Endothelial cell of umbilical vein (primary cell): Measurements from ENCODE around the gene GPR27. TPM values are rescaled to one million over a fixed set of nuclear protein-coding genes. Genes with fewer than 3 reads are reported as not detected.

ENCODE experiments used
- BruUV-seq: library from RNA; stranded (reverse); fragments of 400-500 nt; replicated peaks from 2 replicates; lab custom pipeline; 2021; lab: Mats Ljungman, UMichigan
- CTCF ChIA-PET: fragments of 300-600, 350-600 bp; sonication (Branson Sonifier 250); formaldehyde crosslinking; loops from one replicate; lab custom pipeline; 2021; ENCODE audit warnings: antibody characterized with exemption, inconsistent platforms; lab: Charles Lee
- POLR2A ChIA-PET: fragments of 300-600, 350-600 bp; sonication (Branson Sonifier 250); formaldehyde crosslinking; loops from one replicate; lab custom pipeline; 2021; ENCODE audit warnings: antibody characterized with exemption, inconsistent platforms; lab: Charles Lee
- DNase-seq: peaks from one replicate; pipeline ENCODE4 v3.0.0-alpha.2; 2011; ENCODE audit warnings: low read depth, low spot score
- FAIRE-seq: peaks from 2 replicates; lab custom pipeline; 2011; peaks lifted over from hg19 to GRCh38; lab: Jason Lieb, UNC
- H2AFZ ChIP-seq: 2 replicates; pipeline ENCODE4 v1.6.0; 2012; ENCODE audit warnings: low read depth, low read length, control low read depth, inconsistent platforms
- H3K27ac ChIP-seq: 2 replicates; pipeline ENCODE4 v1.5.1; 2011; ENCODE audit warnings: low read depth, mild to moderate bottlenecking, control low read depth, low read length, moderate library complexity; ENCODE audit not compliant: insufficient read depth
- H3K27me3 ChIP-seq, 2 experiments: 2 replicates each; pipeline versions ENCODE4 v1.6.0 to v1.6.1; 2011; ENCODE audit warnings: low read length in 2 of 2, mixed read lengths in 1 of 2; ENCODE audit not compliant: control insufficient read depth in 2 of 2, insufficient read depth in 2 of 2
- H3K36me3 ChIP-seq, 2 experiments: 2 replicates in 1 of 2; 3 replicates in 1 of 2; pipeline ENCODE4 v1.5.1; 2011; ENCODE audit warnings: low read length in 2 of 2, mild to moderate bottlenecking in 1 of 2, moderate library complexity in 1 of 2; ENCODE audit not compliant: control insufficient read depth in 2 of 2, insufficient read depth in 2 of 2; ENCODE audit errors: extremely low read depth in 1 of 2
- H3K4me1 ChIP-seq: 3 replicates; pipeline ENCODE4 v1.5.1; 2011; ENCODE audit warnings: mild to moderate bottlenecking, low read length; ENCODE audit not compliant: control insufficient read depth, insufficient read depth; ENCODE audit errors: extremely low read depth
- H3K4me2 ChIP-seq: 2 replicates; pipeline ENCODE4 v1.6.1; 2011; ENCODE audit warnings: low read length, control low read depth, mixed read lengths; ENCODE audit not compliant: insufficient read depth
- H3K4me3 ChIP-seq, 3 experiments: fragments of 200-600 bp in 1 of 3; sonication (generic), shearing (Covaris generic) in 1 of 3; replicated peaks in 1 of 3; 2 replicates each; pipeline ENCODE4 v1.5.1; 2011 to 2016; ENCODE audit warnings: control low read depth in 3 of 3, low read length in 3 of 3, mild to moderate bottlenecking in 2 of 3, inconsistent platforms in 1 of 3, low read depth in 1 of 3, moderate library complexity in 1 of 3; ENCODE audit not compliant: insufficient read depth in 1 of 3
- H3K79me2 ChIP-seq: 2 replicates; pipeline ENCODE4 v1.6.0; 2012; ENCODE audit warnings: low read length, inconsistent platforms; ENCODE audit not compliant: control insufficient read depth, insufficient read depth
- H3K9ac ChIP-seq: replicated peaks from 2 replicates; pipeline ENCODE3; 2011; ENCODE audit warnings: low read length, control low read depth; ENCODE audit not compliant: insufficient read depth; ENCODE audit errors: extremely low read depth
- H3K9me1 ChIP-seq: replicated peaks from 3 replicates; pipeline ENCODE4 v1.6.0; 2011; ENCODE audit warnings: mild to moderate bottlenecking, low read length; ENCODE audit not compliant: control insufficient read depth, insufficient read depth; ENCODE audit errors: extremely low read depth
- H3K9me3 ChIP-seq: replicated peaks from 2 replicates; pipeline ENCODE4 v1.5.1; 2012; ENCODE audit warnings: low read length, inconsistent platforms; ENCODE audit not compliant: control insufficient read depth, insufficient read depth
- H4K20me1 ChIP-seq: replicated peaks from 2 replicates; pipeline ENCODE3; 2011; ENCODE audit warnings: mild to moderate bottlenecking, low read length; ENCODE audit not compliant: control insufficient read depth, insufficient read depth; ENCODE audit errors: extremely low read depth
- EZH2 ChIP-seq: IDR thresholded peaks from 2 replicates; pipeline ENCODE4 v1.6.1; 2012; ENCODE audit warnings: borderline replicate concordance, low read depth, mild to moderate bottlenecking, moderate library complexity, low read length, inconsistent platforms; ENCODE audit not compliant: severe bottlenecking
- FOS ChIP-seq: IDR thresholded peaks from 2 replicates; pipeline ENCODE4 v1.6.1; 2011; ENCODE audit warnings: mild to moderate bottlenecking, low read length, moderate library complexity, borderline replicate concordance; ENCODE audit not compliant: insufficient read depth
- GATA2 ChIP-seq: IDR thresholded peaks from 2 replicates; pipeline ENCODE4 v1.7.0; 2011; ENCODE audit warnings: low read depth, mild to moderate bottlenecking, moderate library complexity, mixed read lengths, low read length; ENCODE audit not compliant: insufficient read length, insufficient read depth
- JUN ChIP-seq: IDR thresholded peaks from 2 replicates; pipeline ENCODE4 v1.6.1; 2011; ENCODE audit warnings: borderline replicate concordance, low read depth; ENCODE audit not compliant: insufficient read length, insufficient read depth
- MYC ChIP-seq: IDR thresholded peaks from one replicate; pipeline ENCODE4 v1.6.1; 2011; ENCODE audit warnings: mild to moderate bottlenecking, low read depth, low read length
- POLR2A ChIP-seq: IDR thresholded peaks from 2 replicates; pipeline ENCODE4 v1.6.1; 2012; ENCODE audit warnings: low read depth, mild to moderate bottlenecking, control low read depth, low read length
- POLR2AphosphoS5 ChIP-seq: IDR thresholded peaks from 2 replicates; pipeline ENCODE4 v1.6.1; 2012; ENCODE audit warnings: low read depth, mild to moderate bottlenecking, control low read depth, low read length, moderate library complexity; ENCODE audit not compliant: insufficient read depth
- dilution Hi-C: fragments of 300-500 bp; cut with MboI; formaldehyde crosslinking; loops from one replicate; pipeline ENCODE4 v1.15.0; 2019; ENCODE audit warnings: low sequenced_read_pairs; ENCODE audit not compliant: extremely low pct_ligation_motif_present
- intact Hi-C: fragments of 100-400 bp; cut with micrococcal nuclease; formaldehyde crosslinking; loops from one replicate; pipeline ENCODE4 v1.10.0; 2022
- polyA plus RNA-seq, 4 experiments: library from polyadenylated mRNA; depleted of rRNA in 3 of 4; stranded (reverse) in 3 of 4; unstranded in 1 of 4; fragments of >200 nt; gene quantifications; 2 replicates each; pipeline versions ENCODE4 v1.2.1 to v1.2.3, GENCODE V29; 2011 to 2012; ENCODE audit warnings: missing spikeins in 1 of 4
- total RNA-seq: library from RNA; stranded (reverse); gene quantifications from 2 replicates; pipeline ENCODE4 v1.2.3, GENCODE V29; 2021
- TF ChIP-seq, protein P1 (sequence below), 2 donors: IDR thresholded peaks; 1 replicate in 1 of 2; 2 replicates in 1 of 2; pipeline ENCODE4 v1.5.1; 2011; ENCODE audit warnings: low read length in 2 of 2, mild to moderate bottlenecking in 2 of 2, moderate library complexity in 2 of 2, control low read depth in 1 of 2, inconsistent platforms in 1 of 2, low read depth in 1 of 2; ENCODE audit not compliant: insufficient read depth in 1 of 2; ENCODE audit errors: extremely low read depth in 1 of 2
- TF ChIP-seq, protein P2 (sequence below): IDR thresholded peaks from 2 replicates; pipeline ENCODE4 v1.6.1; 2011; ENCODE audit not compliant: insufficient read depth, insufficient read length

Gene GPR27
- total and polyA plus RNA-seq, 2 donors (not counting 3 experiments of a cell fraction or from before 2014, with no cell fraction given), result 0.03 TPM; not detected in 1

DNA sequence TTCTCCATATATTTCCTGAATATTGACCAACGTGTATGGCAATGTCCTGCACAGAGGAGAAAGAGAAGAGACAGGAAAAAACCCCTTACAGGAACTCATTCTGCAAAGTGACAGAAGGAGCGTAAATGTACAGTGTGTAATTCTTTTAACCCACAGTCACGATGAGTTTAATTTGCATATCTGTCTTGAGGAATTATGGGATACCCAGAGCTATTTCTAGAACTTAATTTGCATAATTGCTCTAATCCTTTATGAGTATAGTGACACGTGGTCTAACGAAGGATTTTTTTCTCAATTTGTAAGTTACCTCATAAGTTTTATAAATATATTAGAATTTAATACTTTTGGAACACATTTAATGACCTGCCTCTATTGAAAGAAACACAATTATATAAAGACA is 9.8 kb downstream of the GPR27 start:
- Histone ChIP-seq H3K27ac (no peak overlapping the region), H3K27me3 (no peaks in the 10 kb centered on the region), H3K9me1 (no peaks in the 10 kb centered on the region), H4K20me1 (no peaks in the 10 kb centered on the region), H3K9me3 (no peaks in the 10 kb centered on the region), H3K9ac (no peak overlapping the region), H2AFZ (no peak overlapping the region), H3K4me1 (no peaks in the 10 kb centered on the region), H3K36me3 (no peaks in the 10 kb centered on the region), H3K79me2 (no peaks in the 10 kb centered on the region), H3K4me2 (no peak overlapping the region), H3K4me3 (no peak overlapping the region)
- intact Hi-C loops, result no loop called here
- DNase-seq, result no peak
- POLR2A ChIA-PET, result no interaction called here
- no TSS peak for BruUV-seq
- dilution Hi-C loops, result no loop called here
- TF ChIP-seq, protein P1, sequence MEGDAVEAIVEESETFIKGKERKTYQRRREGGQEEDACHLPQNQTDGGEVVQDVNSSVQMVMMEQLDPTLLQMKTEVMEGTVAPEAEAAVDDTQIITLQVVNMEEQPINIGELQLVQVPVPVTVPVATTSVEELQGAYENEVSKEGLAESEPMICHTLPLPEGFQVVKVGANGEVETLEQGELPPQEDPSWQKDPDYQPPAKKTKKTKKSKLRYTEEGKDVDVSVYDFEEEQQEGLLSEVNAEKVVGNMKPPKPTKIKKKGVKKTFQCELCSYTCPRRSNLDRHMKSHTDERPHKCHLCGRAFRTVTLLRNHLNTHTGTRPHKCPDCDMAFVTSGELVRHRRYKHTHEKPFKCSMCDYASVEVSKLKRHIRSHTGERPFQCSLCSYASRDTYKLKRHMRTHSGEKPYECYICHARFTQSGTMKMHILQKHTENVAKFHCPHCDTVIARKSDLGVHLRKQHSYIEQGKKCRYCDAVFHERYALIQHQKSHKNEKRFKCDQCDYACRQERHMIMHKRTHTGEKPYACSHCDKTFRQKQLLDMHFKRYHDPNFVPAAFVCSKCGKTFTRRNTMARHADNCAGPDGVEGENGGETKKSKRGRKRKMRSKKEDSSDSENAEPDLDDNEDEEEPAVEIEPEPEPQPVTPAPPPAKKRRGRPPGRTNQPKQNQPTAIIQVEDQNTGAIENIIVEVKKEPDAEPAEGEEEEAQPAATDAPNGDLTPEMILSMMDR (IDR thresholded peaks at IDR 0.05; ENCODE audit: extremely low read depth in 1 of 2, insufficient read depth in 1 of 2, low read depth in 1 of 2, low read length in 2 of 2), result no peak
- no peak for TF ChIP-seq FOS
- CTCF ChIA-PET, result no interaction called here
- FAIRE-seq, result no peak

DNA sequence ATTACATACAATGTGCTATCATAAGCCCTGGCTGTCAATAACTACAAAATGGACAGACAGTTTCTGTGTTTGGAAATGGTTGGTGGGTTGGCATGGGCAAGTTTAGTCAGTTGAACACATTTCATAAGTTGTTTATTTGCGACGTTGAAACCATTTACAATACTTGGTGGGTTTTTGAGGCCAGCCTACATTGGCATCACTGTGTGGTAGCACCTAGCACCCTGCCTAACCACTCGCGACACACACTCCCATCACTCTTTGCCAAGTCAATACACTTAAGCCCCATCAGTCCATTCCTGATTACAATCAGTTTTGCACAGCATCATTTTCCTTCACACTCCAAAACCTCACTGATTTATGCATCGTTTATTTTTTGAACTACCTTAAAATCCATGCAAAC is 17.5 kb downstream of the GPR27 start:
- TF ChIP-seq GATA2 (no peak), FOS (no peak), MYC (no peak), POLR2A (no peak), POLR2AphosphoS5 (no peak), EZH2 (no peak), JUN (no peak)
- TF ChIP-seq, protein P2, sequence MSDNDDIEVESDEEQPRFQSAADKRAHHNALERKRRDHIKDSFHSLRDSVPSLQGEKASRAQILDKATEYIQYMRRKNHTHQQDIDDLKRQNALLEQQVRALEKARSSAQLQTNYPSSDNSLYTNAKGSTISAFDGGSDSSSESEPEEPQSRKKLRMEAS, result no peak
- TF ChIP-seq, protein P1 (IDR thresholded peaks at IDR 0.05; ENCODE audit: extremely low read depth in 1 of 2, insufficient read depth in 1 of 2, low read depth in 1 of 2, low read length in 2 of 2), result no peak
- Histone ChIP-seq H3K36me3 (no peaks in the 10 kb centered on the region), H2AFZ (no peak overlapping the region), H4K20me1 (no peaks in the 10 kb centered on the region), H3K79me2 (no peaks in the 10 kb centered on the region), H3K4me1 (no peaks in the 10 kb centered on the region), H3K4me2 (no peak overlapping the region), H3K27me3 (no peaks in the 10 kb centered on the region), H3K9me3 (no peaks in the 10 kb centered on the region), H3K9ac (no peak overlapping the region), H3K27ac (no peak overlapping the region), H3K9me1 (no peaks in the 10 kb centered on the region), H3K4me3 (no peak overlapping the region)
- dilution Hi-C loops, result no loop called here
- ChIA-PET POLR2A (no interaction called here), CTCF (interaction anchor here (0.6 kb wide), 1 partner anchor 1102 kb away, joined by 3 read pairs; no protein-coding TSS in a partner anchor)
- no TSS peak for BruUV-seq
- intact Hi-C loops, result no loop called here
- no peak for FAIRE-seq
- no peak for DNase-seq
